MCF 10A (cell line): ENCODE measurements around the gene LTBR. TPM values are rescaled to one million over a fixed set of nuclear protein-coding genes. Genes with fewer than 3 reads are reported as not detected.
A peak's percentile ranks its signal among the peaks of the same experiment; 100 is the strongest.
"Not testable (repeated sequence)": the region's sequence is repeated elsewhere in the genome, so short reads cannot be mapped to it uniquely, and the experiment has no call there.

Source experiments
- BruUV-seq: library from RNA; stranded (reverse); fragments of 400-500 nt; replicated peaks from 2 replicates; lab custom pipeline; 2021; lab: Mats Ljungman, UMichigan
- CTCF ChIA-PET: fragments of 300-600 bp; sonication (Branson Sonifier 250); formaldehyde crosslinking; extraction: SDS; loops from one replicate; lab custom pipeline; 2021; ENCODE audit warnings: antibody characterized with exemption, inconsistent platforms; lab: Yijun Ruan, JAX
- POLR2A ChIA-PET: fragments of 300-600, 350-650 bp; sonication (Branson Sonifier 250); formaldehyde crosslinking; extraction: SDS; loops from one replicate; lab custom pipeline; 2020; ENCODE audit warnings: antibody characterized with exemption, inconsistent platforms; lab: Yijun Ruan, JAX
- DNase-seq: peaks from one replicate; pipeline ENCODE4 v3.0.0-alpha.2; 2018; ENCODE audit not compliant: unreplicated experiment
- H3K27ac Mint-ChIP-seq: one replicate; pipeline ENCODE4 v1.8.0; 2022; ENCODE audit warnings: mild to moderate bottlenecking, low read depth, mixed read lengths; ENCODE audit not compliant: unreplicated experiment
- H3K27me3 Mint-ChIP-seq: one replicate; pipeline ENCODE4 v1.8.0; 2022; ENCODE audit warnings: mixed read lengths; ENCODE audit not compliant: insufficient read depth, unreplicated experiment
- H3K36me3 Mint-ChIP-seq: one replicate; pipeline ENCODE4 v1.8.0; 2022; ENCODE audit warnings: mild to moderate bottlenecking, moderate library complexity, mixed read lengths; ENCODE audit not compliant: insufficient read depth, unreplicated experiment
- H3K4me1 Mint-ChIP-seq: one replicate; pipeline ENCODE4 v1.8.0; 2022; ENCODE audit warnings: mixed read lengths; ENCODE audit not compliant: insufficient read depth, unreplicated experiment
- H3K4me3 Mint-ChIP-seq: one replicate; pipeline ENCODE4 v1.8.0; 2022; ENCODE audit warnings: mild to moderate bottlenecking, moderate library complexity, mixed read lengths; ENCODE audit not compliant: unreplicated experiment
- H3K9me3 Mint-ChIP-seq: one replicate; pipeline ENCODE4 v1.8.0; 2022; ENCODE audit warnings: mixed read lengths; ENCODE audit not compliant: unreplicated experiment
- intact Hi-C: fragments of 100-400 bp; cut with micrococcal nuclease; formaldehyde crosslinking; loops from 2 replicates; pipeline ENCODE4 v1.14.1; 2022
- total RNA-seq: library from RNA; stranded (reverse); gene quantifications from 2 replicates; pipeline ENCODE4 v1.2.3, GENCODE V29; 2022
- TF ChIP-seq, protein P1 (sequence below): fragments of 200-600 bp; IDR thresholded peaks from one replicate; pipeline ENCODE4 v1.8.0; 2022; ENCODE audit warnings: antibody characterized with exemption, mild to moderate bottlenecking; ENCODE audit not compliant: unreplicated experiment

LTBR gene
- total RNA-seq, 1 experiment from 2014 or later, result 169 TPM

- H3K27ac Mint-ChIP-seq, result no peak overlapping the region
- no peak overlapping the region for H3K4me3 Mint-ChIP-seq
- intact Hi-C loops, result loop anchor here (5.0 kb wide), 2 partner anchors 129 to 199 kb away; no protein-coding TSS in a partner anchor
- no TSS peak for BruUV-seq
- ChIA-PET POLR2A (interaction anchor here (1.8 to 24.1 kb wide), 3 partner anchors 26 to 127 kb away, joined by 11 to 739 read pairs (median 31); partner anchors contain the start of genes LTBR and SCNN1A), CTCF (interaction anchor here (1.5 to 4.3 kb wide), 3 partner anchors 25 to 37 kb away, joined by 3 to 27 read pairs (median 4); partner anchors contain the start of gene SCNN1A)
- no peaks in the 10 kb centered on the region for H3K9me3 Mint-ChIP-seq
- H3K27me3 Mint-ChIP-seq, result no peaks in the 10 kb centered on the region
- H3K36me3 Mint-ChIP-seq, result peaks cover 26% of the 10 kb centered on the region
- TF ChIP-seq, protein P1, sequence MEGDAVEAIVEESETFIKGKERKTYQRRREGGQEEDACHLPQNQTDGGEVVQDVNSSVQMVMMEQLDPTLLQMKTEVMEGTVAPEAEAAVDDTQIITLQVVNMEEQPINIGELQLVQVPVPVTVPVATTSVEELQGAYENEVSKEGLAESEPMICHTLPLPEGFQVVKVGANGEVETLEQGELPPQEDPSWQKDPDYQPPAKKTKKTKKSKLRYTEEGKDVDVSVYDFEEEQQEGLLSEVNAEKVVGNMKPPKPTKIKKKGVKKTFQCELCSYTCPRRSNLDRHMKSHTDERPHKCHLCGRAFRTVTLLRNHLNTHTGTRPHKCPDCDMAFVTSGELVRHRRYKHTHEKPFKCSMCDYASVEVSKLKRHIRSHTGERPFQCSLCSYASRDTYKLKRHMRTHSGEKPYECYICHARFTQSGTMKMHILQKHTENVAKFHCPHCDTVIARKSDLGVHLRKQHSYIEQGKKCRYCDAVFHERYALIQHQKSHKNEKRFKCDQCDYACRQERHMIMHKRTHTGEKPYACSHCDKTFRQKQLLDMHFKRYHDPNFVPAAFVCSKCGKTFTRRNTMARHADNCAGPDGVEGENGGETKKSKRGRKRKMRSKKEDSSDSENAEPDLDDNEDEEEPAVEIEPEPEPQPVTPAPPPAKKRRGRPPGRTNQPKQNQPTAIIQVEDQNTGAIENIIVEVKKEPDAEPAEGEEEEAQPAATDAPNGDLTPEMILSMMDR, result no peak
- peaks cover 23% of the 10 kb centered on the region for H3K4me1 Mint-ChIP-seq
- peak; percentile 57 for DNase-seq
These were observed 46.0 kb upstream of the LTBR start for GRCh38 chr12:6337958-6338433.

DNA sequence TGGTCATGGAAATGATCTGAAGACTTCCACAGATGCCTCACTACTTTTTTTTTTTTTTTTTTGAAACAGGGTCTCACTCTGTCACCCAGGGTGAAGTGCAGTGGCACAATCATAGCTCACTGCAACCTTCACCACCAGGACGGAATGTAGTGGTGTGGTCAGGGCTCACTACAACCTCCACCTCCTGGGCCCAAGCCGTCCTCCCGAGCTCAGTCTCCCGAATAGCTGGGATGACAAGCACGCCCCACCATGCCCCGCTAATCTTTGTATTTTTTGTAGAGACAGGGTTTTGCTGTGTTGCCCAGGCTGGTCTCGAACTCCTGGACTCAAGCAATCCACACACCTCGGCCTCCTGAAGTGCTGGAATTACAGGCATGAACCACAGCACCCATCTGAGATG is 45.4 kb upstream of the LTBR start:
- DNase-seq, H3K27ac Mint-ChIP-seq, H3K4me3 Mint-ChIP-seq, H3K9me3 Mint-ChIP-seq, BruUV-seq, H3K27me3 Mint-ChIP-seq: not testable (repeated sequence)
- intact Hi-C loops, result loop anchor here (5.0 kb wide), 2 partner anchors 129 to 199 kb away; no protein-coding TSS in a partner anchor
- H3K4me1 Mint-ChIP-seq, result peaks cover 23% of the 10 kb centered on the region
- POLR2A ChIA-PET, result interaction anchor here (1.3 to 24.1 kb wide), 8 partner anchors 11 to 127 kb away, joined by 5 to 739 read pairs (median 12); partner anchors contain the start of genes LTBR and SCNN1A
- CTCF ChIA-PET, result interaction anchor here (0.6 to 1.9 kb wide), 7 partner anchors 15 to 198 kb away, joined by 3 to 10 read pairs (median 4); no protein-coding TSS in a partner anchor
- peaks cover 27% of the 10 kb centered on the region for H3K36me3 Mint-ChIP-seq

DNA sequence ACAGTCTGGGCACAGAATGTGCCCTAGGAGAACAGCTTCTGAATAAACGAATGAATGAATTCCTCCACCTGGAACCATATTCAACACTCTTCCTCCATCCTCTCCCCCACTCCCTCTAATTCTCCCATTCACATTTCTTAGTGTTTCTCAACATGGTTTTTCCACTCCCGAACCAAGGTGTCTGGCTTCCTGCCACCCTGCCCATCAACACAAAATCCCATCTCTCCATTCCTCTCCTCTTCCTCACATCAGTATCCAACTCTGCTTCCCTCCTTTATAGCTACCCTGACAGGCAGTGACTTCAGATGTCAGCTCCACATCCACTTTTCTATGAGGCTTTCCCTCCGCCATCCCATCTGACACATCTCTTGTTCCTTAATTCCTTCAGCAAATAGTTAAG is 45.0 kb upstream of the LTBR start:
- Mint-ChIP-seq H3K27me3 (no peaks in the 10 kb centered on the region), H3K4me3 (no peak overlapping the region), H3K36me3 (peaks cover 25% of the 10 kb centered on the region), H3K4me1 (peaks cover 21% of the 10 kb centered on the region), H3K27ac (no peak overlapping the region), H3K9me3 (no peaks in the 10 kb centered on the region)
- POLR2A ChIA-PET, result interaction anchor here (0.6 to 24.1 kb wide), 12 partner anchors 10 to 127 kb away, joined by 3 to 739 read pairs (median 6); partner anchors contain the start of genes LTBR, SCNN1A and TAPBPL
- DNase-seq, result no peak
- no TSS peak for BruUV-seq
- CTCF ChIA-PET, result interaction anchor here (0.6 to 1.9 kb wide), 10 partner anchors 16 to 198 kb away, joined by 3 to 10 read pairs (median 4); no protein-coding TSS in a partner anchor
- intact Hi-C loops, result loop anchor here (5.0 kb wide), 2 partner anchors 128 to 198 kb away; no protein-coding TSS in a partner anchor
- TF ChIP-seq, protein P1, result no peak

DNA sequence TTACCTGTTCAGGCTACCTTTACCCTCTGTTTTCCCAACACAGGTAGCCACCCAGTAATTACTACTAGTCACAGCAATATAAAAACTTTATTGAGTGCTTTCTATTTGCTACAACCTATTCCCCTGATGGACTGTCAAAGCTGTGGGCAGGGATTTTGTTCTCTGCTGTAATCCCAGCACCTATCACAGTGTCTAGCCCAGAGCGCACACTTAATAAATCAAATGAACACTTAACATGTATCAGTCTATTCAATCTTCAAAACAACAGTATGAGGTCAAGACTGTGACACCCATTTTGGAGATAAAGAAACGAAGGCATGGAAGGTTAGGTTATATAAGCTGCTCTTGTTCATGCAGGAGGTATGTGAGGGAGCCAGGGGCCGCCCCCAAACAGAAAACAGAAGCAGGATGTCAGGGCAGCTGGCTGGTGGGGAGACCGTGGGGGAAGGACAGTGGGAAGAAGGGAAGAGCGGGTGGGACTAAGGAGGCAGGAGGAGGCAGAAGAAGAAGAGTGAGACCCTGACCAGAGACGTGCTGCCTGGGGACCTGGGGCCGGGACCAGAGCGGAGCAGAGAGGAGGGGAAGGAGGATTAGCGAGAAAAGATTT is 43.8 kb upstream of the LTBR start:
- no TSS peak for BruUV-seq
- DNase-seq, result no peak
- ChIA-PET POLR2A (interaction anchor here (0.8 to 24.1 kb wide), 14 partner anchors 8 to 157 kb away, joined by 3 to 739 read pairs (median 5); partner anchors contain the start of genes LTBR, SCNN1A and TAPBPL), CTCF (interaction anchor here (0.6 to 1.9 kb wide), 12 partner anchors 14 to 145 kb away, joined by 3 to 10 read pairs (median 4); partner anchors contain the start of gene LTBR)
- TF ChIP-seq, protein P1, result no peak
- H3K9me3 Mint-ChIP-seq, result no peaks in the 10 kb centered on the region
- no peak overlapping the region for H3K27ac Mint-ChIP-seq
- H3K4me3 Mint-ChIP-seq, result no peak overlapping the region
- no peaks in the 10 kb centered on the region for H3K27me3 Mint-ChIP-seq
- intact Hi-C loops, result no loop called here
- H3K4me1 Mint-ChIP-seq, result peaks cover 23% of the 10 kb centered on the region
- H3K36me3 Mint-ChIP-seq, result peaks cover 21% of the 10 kb centered on the region
